ENCODE measurements around the gene CORO6. TPM values are rescaled to one million over a fixed set of nuclear protein-coding genes. Genes with fewer than 3 reads are reported as not detected.

Gene CORO6
- total and polyA plus RNA-seq, 2 of the 13 experiments (the other 11 are each of a cell fraction or from before 2014, with no cell fraction given), result 0.42 to 0.82 TPM

GRCh38 chr17:29591737-29592608, 30.7 kb downstream of the CORO6 start (continued):
- no peak for TF ChIP-seq SNAPC4 (CRISPR knock-in tag; IDR thresholded peaks at IDR 0.05)
- no peak for TF ChIP-seq PRPF4 (IDR thresholded peaks at IDR 0.05; ENCODE audit: low read depth, low read length, poor library complexity, severe bottlenecking)
- TF ChIP-seq ZNF556 (CRISPR knock-in tag; IDR thresholded peaks at IDR 0.05; ENCODE audit: borderline replicate concordance), result no peak; the same call in 1 of the 2 replicates
- TF ChIP-seq ATM (IDR thresholded peaks at IDR 0.05; ENCODE audit: borderline replicate concordance), result no peak
- TF ChIP-seq ZNF124 (CRISPR knock-in tag; IDR thresholded peaks at IDR 0.05), result no peak
- TF ChIP-seq ZBTB14 (CRISPR knock-in tag; IDR thresholded peaks at IDR 0.05), result peak; percentile 39; the same call in 1 of the 2 replicates
- no peak for TF ChIP-seq REPIN1 (CRISPR knock-in tag; IDR thresholded peaks at IDR 0.05; ENCODE audit: borderline replicate concordance, low read depth)
- no peak for TF ChIP-seq CHD4 (IDR thresholded peaks at IDR 0.05; ENCODE audit: borderline replicate concordance, low read length)
- TF ChIP-seq RNF219 (CRISPR knock-in tag; IDR thresholded peaks at IDR 0.05), result no peak
- TF ChIP-seq ZXDC (CRISPR knock-in tag; IDR thresholded peaks at IDR 0.05), result no peak
- TF ChIP-seq KLF12 (CRISPR knock-in tag; IDR thresholded peaks at IDR 0.05; ENCODE audit: borderline replicate concordance), result 0 out of 2 replicates have a peak, but pooled peaks have one; percentile 70
- TF ChIP-seq ZNF619 (CRISPR knock-in tag; IDR thresholded peaks at IDR 0.05), result no peak
- no peak; the same call in none of the 2 replicates for TF ChIP-seq HIC2 (CRISPR knock-in tag; IDR thresholded peaks at IDR 0.05; ENCODE audit: low read depth)
